ENCODE results near the gene PDLIM4.

Gene PDLIM4

GRCh38 chr5:132257131-132258101 is at the start of gene PDLIM4:
Gene PDLIM4, plus strand, starts transcription at chr5:132257696. Its CDS starts 39 bp downstream, at chr5:132257735.
- FAIRE-seq, result no peak

GRCh38 chr5:132207778-132208177 is 49.7 kb upstream of the PDLIM4 start:
- no peak for FAIRE-seq

- FAIRE-seq, result no peak
Observed at GRCh38 chr5:132209131-132209530, 48.4 kb upstream of the PDLIM4 start.

- FAIRE-seq, result no peak
Observed at GRCh38 chr5:132209901-132210545, 47.5 kb upstream of the PDLIM4 start.

GRCh38 chr5:132210944-132211343 is 46.6 kb upstream of the PDLIM4 start:
- FAIRE-seq, result no peak

GRCh38 chr5:132211787-132212186 is 45.7 kb upstream of the PDLIM4 start:
- FAIRE-seq, result no peak

GRCh38 chr5:132213666-132214065 is 43.8 kb upstream of the PDLIM4 start:
- FAIRE-seq, result no peak

- no peak for FAIRE-seq
Observed at GRCh38 chr5:132214491-132214890, 43.0 kb upstream of the PDLIM4 start.

- FAIRE-seq, result no peak
Observed at GRCh38 chr5:132215329-132215728, 42.2 kb upstream of the PDLIM4 start.

GRCh38 chr5:132218321-132218720 is 39.2 kb upstream of the PDLIM4 start:
- FAIRE-seq, result no peak

- FAIRE-seq, result no peak
Observed at GRCh38 chr5:132219289-132219970, 38.1 kb upstream of the PDLIM4 start.

GRCh38 chr5:132219981-132220380 is 37.5 kb upstream of the PDLIM4 start:
- FAIRE-seq, result no peak

- no peak for FAIRE-seq
Observed at GRCh38 chr5:132220491-132220890, 37.0 kb upstream of the PDLIM4 start.

- FAIRE-seq, result no peak
Observed at GRCh38 chr5:132221781-132222648, 35.5 kb upstream of the PDLIM4 start.

GRCh38 chr5:132222649-132223038 is 34.9 kb upstream of the PDLIM4 start:
- no peak for FAIRE-seq

- FAIRE-seq, result no peak
Observed at GRCh38 chr5:132223861-132224260, 33.6 kb upstream of the PDLIM4 start.

- no peak for FAIRE-seq
Observed at GRCh38 chr5:132224716-132225115, 32.8 kb upstream of the PDLIM4 start.

- FAIRE-seq, result no peak
Observed at GRCh38 chr5:132225165-132226032, 32.1 kb upstream of the PDLIM4 start.

- no peak for FAIRE-seq
Observed at GRCh38 chr5:132226516-132227234, 30.8 kb upstream of the PDLIM4 start.

GRCh38 chr5:132227235-132227484 is 30.3 kb upstream of the PDLIM4 start:
- FAIRE-seq, result no peak
